ENCODE data around the gene SLC16A8. TPM values are rescaled to one million over a fixed set of nuclear protein-coding genes. Genes with fewer than 3 reads are reported as not detected.

SLC16A8 gene
- total RNA-seq, 1 experiment from 2014 or later = 1.1 TPM

DNA sequence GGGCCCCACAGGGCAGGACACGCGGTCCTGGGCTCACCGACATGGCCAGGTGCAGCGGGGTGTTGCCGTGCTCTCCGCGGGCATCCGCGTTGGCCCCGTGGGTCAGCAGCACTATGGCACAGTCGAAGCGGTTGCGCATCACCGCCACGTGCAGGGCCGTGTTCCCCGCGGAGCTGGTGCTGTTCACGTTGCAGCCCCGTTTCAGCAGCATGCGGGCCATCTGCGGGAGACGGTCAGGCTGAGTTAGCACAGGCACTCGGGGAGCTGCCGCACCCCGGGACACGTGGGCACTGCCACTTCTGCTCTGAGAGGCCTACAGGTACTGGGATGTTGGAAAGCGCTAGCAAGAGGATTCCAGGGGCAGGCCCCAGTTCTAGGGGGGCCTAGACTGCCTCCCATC is 48.8 kb upstream of the SLC16A8 start:
- Histone ChIP-seq H3K79me2 (ENCODE audit: insufficient read depth, low read length) (no peaks in the 10 kb centered on the region), H2BK15ac (ENCODE audit: low read depth, low read length) (no peak overlapping the region)
- no peaks in the 10 kb centered on the region for H3K4me1 Mint-ChIP-seq

More for the DNA sequence above, 48.8 kb upstream of the SLC16A8 start:
- Histone ChIP-seq H3K4me1 (ENCODE audit: insufficient read depth, low read length) (no peaks in the 10 kb centered on the region), H4K8ac (replicated peaks; ENCODE audit: insufficient read length, low read depth, low read length) (no peak overlapping the region), H3K23me2 (ENCODE audit: insufficient read length, low read depth, low read length, poor library complexity, severe bottlenecking) (no peaks in the 10 kb centered on the region), H2BK12ac (ENCODE audit: insufficient read length, low read depth, low read length) (no peak overlapping the region), H3K27me3 (ENCODE audit: insufficient read depth, low read length) (no peaks in the 10 kb centered on the region), H3K27ac (ENCODE audit: insufficient read length, low read depth, low read length) (no peak overlapping the region), H3K56ac (ENCODE audit: insufficient read length, low read depth, low read length) (no peak overlapping the region), H2AK5ac (ENCODE audit: insufficient read length, low read length) (no peak overlapping the region), H4K91ac (ENCODE audit: insufficient read length, low read depth, low read length) (no peak overlapping the region), H3K18ac (ENCODE audit: insufficient read length, low read depth, low read length) (no peak overlapping the region), H3K9ac (ENCODE audit: extremely low read depth, insufficient read length, low read length) (no peak overlapping the region), H3K23ac (ENCODE audit: insufficient read length, low read depth, low read length) (no peak overlapping the region), H2AFZ (ENCODE audit: low read length) (no peak overlapping the region), H3K14ac (ENCODE audit: insufficient read depth, low read length) (no peak overlapping the region), H4K20me1 (ENCODE audit: control insufficient read depth, insufficient read depth, insufficient read length) (no peaks in the 10 kb centered on the region), H4K5ac (ENCODE audit: insufficient read length, low read depth, low read length) (no peak overlapping the region), H3K9me3 (ENCODE audit: control insufficient read depth, low read depth, low read length) (no peaks in the 10 kb centered on the region), H3T11ph (ENCODE audit: low read length) (no peak overlapping the region), H2BK20ac (ENCODE audit: low read depth, low read length, poor library complexity, severe bottlenecking) (no peak overlapping the region), H2BK5ac (ENCODE audit: insufficient read length, low read length) (no peak overlapping the region), H2BK120ac (ENCODE audit: low read depth, low read length, poor library complexity, severe bottlenecking) (no peak overlapping the region), H3K79me1 (ENCODE audit: insufficient read depth, low read depth, low read length, poor library complexity, severe bottlenecking) (no peaks in the 10 kb centered on the region), H3K4me2 (ENCODE audit: insufficient read depth, insufficient read length, low read length) (no peak overlapping the region), H3K4ac (ENCODE audit: low read depth, low read length) (no peak overlapping the region)
- Mint-ChIP-seq H3K27me3 (ENCODE audit: low read depth) (no peaks in the 10 kb centered on the region), H3K4me3 (no peak overlapping the region), H3K27ac (no peak overlapping the region; a peak in 1 of 7 replicates), H3K36me3 (ENCODE audit: insufficient read depth in 1 of 3, low read depth in 3 of 3) (peaks cover 0 to 33% (median 19%) of the 10 kb centered on the region in 3 experiments; a peak in 6 of 7 replicates), H3K9me3 (no peaks in the 10 kb centered on the region)
- TF ChIP-seq, protein P1, sequence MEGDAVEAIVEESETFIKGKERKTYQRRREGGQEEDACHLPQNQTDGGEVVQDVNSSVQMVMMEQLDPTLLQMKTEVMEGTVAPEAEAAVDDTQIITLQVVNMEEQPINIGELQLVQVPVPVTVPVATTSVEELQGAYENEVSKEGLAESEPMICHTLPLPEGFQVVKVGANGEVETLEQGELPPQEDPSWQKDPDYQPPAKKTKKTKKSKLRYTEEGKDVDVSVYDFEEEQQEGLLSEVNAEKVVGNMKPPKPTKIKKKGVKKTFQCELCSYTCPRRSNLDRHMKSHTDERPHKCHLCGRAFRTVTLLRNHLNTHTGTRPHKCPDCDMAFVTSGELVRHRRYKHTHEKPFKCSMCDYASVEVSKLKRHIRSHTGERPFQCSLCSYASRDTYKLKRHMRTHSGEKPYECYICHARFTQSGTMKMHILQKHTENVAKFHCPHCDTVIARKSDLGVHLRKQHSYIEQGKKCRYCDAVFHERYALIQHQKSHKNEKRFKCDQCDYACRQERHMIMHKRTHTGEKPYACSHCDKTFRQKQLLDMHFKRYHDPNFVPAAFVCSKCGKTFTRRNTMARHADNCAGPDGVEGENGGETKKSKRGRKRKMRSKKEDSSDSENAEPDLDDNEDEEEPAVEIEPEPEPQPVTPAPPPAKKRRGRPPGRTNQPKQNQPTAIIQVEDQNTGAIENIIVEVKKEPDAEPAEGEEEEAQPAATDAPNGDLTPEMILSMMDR (conservative IDR thresholded peaks at IDR 0.05) = no peak
- WGBS (ENCODE audit: extremely low coverage, insufficient read length, low lambda C conversion rate) = no CpG with 5 or more reads among the region's 28 CpGs
- no peak for DNase-seq
